Measurements from ENCODE around the gene ATP5F1E.
A peak's percentile ranks its signal among the peaks of the same experiment; 100 is the strongest.
"Not testable (repeated sequence)": the region's sequence is repeated elsewhere in the genome, so short reads cannot be mapped to it uniquely, and the experiment has no call there.

ATP5F1E gene

DNA sequence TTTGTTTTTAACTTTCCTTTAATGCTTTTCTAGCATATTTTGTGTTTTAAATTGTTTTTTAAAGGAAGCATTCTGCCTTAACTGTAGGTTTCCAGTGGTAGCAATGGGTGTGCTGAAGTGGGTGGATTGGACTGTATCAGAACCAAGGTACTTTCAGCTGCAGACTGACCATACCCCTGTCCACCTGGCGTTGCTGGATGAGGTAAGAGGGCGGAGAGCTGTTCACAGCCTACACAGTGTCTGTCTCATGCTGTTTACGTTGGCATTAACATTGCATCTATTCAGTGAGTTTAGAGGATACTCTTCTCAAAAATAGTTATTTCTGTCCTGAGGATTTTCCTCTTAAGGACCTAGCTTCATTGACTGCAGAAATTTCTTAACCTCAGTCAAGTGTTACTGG, 39.2 kb downstream of the ATP5F1E start:
- DNase-seq (ENCODE audit: extremely low read depth in 1 of 2, low read depth in 1 of 2): no peak

DNA sequence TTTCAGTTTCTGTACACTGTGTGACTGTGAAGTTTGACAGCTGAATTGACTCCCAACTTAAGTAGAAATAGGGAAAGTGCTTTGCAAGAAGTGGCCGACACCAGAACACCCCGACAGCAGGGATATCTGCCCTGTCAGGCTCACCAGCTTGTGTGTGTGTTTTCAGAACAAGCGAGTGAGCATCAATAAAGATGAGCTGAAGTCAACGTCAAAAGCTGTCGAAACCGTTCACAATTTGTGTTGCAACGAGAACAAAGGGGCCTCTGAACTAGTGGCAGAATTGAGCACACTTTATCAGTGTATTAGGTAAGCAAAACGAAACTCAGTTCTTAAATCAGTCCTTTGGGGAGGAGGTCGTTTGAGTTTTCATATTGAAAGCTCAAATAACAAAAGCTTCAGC, 40.4 kb downstream of the ATP5F1E start:
- DNase-seq (ENCODE audit: extremely low read depth in 1 of 2, low read depth in 1 of 2): no peak

DNA sequence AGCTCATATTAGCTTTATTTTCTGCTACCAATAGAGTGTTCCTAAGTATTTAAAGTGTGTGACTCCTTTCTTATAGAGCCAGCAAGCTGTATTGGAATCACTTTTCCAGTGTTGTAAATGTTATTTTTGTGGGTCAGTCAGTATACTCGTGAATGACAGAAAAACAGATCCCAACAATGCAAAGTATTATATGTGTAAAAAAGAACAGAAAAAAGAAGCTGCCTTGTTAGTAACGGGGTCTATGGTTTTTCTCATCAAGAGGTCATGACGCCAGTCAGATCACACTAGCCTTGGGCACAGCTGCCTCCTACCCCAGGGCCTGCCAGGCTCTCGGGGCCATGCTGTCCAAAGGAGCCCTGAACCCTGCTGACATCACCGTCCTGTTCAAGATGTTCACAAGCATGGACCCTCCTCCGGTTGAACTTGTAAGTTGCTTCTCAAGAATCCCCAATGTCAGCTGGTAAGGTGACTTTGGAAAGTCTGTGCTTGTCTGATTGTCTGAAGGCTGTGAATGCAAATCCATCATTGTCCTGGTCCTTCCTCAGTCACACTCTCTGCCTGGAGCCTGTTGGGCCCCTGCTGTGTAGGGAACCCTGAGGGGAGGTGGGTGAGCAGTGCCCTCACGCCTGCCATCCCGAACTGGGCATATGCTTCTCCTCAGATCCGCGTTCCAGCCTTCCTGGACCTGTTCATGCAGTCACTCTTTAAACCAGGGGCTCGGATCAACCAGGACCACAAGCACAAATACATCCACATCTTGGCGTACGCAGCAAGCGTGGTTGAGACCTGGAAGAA, 41.3 kb downstream of the ATP5F1E start:
- DNase-seq (ENCODE audit: extremely low read depth in 1 of 2, low read depth in 1 of 2): no peak

DNA sequence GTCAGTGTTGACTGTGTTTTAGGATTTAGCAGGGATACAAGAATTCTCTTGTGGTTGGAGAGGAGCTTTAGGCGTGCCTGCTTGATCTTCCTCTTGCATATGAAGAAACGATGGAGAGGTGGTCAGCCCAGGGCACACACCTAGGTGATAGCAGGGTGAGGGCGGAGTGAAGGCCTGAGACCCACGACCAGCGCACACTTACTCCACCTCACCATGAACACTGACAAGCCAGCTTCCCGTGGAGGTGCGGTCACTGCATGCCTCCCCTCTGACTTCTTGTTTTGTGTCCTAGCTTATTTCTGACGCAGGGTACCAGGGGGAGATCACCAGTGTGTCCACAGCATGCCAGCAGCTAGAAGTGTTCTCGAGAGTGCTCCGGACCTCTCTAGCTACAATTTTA, 42.9 kb downstream of the ATP5F1E start:
- DNase-seq (ENCODE audit: extremely low read depth in 1 of 2, low read depth in 1 of 2): no peak

DNA sequence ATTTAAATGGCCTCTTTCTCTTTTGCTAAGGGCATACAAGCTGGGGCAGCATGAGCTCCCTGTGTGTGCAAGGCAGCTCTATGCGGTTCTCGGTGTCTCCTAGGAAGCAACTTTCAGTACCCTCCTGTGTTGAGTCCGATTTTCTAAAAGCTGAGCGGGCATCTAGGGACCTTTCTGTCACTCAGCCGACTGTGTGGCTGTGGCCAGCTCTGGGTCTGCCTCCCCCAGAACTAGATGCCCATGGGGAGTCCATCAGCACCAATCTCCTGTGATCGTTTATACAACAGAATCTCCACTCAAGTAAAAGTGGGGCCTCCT, 43.6 kb downstream of the ATP5F1E start:
- no peak for DNase-seq (ENCODE audit: extremely low read depth in 1 of 2, low read depth in 1 of 2)

DNA sequence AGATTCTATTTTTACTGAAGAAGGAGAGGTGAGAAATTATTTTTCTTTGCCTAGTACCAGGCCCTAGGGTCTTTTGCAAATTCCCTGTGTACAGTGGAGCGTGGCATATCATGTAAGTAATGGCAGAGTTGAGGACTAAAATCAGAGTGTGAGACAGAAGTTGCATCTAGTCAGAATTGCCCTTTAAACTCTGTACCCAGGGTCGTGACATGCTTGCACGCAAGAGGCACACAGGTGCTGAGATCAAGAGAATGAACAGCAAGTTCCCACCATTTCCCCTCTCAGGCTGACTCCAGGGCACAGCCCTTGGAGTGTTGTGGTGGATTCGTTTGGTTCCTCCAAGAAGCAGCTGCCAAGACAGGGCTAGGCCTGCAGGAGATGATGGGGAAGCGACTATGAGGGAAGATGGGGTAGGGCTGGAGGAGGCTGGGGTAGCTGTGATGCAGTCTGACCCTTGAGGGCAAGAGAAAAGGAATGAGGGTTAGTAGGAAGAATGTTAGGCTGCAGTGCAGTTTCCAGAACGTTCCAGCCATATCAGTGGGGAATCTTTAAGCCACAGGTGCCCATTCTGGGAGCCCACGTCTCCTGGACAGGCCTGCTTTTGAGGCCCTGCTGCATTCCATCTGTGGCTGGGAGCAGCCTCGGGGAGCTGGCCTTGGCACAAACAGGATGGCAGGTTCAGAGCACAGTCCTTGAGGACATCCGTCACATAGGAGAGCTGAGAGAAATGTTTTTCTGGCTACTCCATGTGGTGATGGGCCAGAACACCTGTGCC, 44.2 kb downstream of the ATP5F1E start:
- DNase-seq (ENCODE audit: extremely low read depth in 1 of 2, low read depth in 1 of 2): no peak

DNA sequence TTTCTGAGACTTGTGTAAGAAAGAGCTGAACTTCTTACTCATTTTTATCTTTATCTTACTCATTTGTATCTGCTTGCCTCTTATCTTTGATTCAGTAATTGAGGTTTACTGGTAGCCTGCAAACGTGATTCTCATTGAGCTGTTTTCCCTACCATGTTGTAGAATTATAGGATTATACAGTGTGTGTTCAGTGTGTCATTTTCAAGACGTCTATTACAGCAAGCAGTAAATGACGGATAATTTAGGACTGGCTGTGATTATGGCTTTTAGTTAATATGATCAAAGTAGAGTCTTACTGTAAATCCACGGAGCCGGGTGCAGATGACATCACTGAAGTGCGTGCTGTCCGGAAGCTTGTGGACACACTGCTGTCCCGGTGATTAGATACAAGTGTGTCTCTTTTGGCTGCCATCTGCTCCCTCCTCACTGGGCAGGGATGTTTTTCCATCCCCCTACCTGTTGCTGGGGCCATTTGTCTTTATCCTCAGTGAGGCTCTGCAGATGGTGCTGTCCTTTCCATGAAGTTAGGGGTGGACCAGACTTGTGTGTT, 45.1 kb downstream of the ATP5F1E start:
- DNase-seq (ENCODE audit: extremely low read depth in 1 of 2, low read depth in 1 of 2): no peak

DNA sequence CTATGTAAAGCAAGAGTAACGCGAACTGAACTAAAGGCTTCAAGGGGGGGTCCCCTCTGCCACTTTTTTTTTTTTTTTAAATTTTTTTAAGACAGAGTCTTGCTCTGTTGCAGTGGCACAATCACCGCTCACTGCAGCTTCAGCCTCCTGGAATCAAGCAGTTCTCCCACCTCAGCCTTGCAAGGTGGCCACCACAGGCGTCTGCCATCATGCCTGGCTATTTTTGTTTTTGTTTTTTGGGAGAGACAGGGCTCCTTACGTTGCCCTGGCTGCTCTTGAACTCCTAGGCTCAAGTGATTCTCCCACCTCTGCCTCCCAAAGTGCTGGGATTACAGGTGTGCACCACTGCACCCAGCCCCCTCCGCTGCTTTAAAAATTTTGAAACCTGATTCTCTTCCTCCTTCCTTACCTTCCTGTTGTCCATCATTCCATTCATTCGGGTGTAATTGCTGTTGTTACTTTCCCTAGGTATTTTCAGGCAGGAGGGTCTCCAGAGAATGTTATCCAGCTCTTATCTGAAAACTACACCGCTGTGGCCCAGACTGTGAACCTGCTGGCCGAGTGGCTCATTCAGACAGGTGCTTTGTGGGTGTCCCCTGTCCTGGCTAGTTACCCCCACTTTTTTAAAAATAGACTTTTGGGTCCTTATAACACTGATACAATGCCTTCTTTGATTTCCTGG, 45.7 kb downstream of the ATP5F1E start:
- DNase-seq (ENCODE audit: extremely low read depth in 1 of 2, low read depth in 1 of 2): no peak

DNA sequence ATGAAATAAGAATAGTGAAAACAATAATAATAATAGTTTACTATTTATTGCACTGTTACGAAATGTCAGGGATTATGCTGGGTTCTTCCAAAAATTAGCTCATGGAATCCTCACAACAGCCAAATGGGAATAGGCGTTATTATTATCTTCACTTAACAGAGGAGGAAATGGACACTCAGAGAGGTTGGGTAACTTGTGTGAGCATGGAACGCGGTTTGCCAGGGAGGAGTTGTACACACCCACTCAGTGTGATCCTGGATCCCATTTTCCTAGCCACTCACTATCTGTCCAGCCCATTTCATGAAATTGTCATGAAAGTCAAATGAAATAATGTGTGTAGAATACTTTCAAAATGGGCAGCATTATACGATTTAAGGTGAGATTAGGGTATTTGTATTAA, 46.5 kb downstream of the ATP5F1E start:
- DNase-seq (ENCODE audit: extremely low read depth in 1 of 2, low read depth in 1 of 2): no peak

DNA sequence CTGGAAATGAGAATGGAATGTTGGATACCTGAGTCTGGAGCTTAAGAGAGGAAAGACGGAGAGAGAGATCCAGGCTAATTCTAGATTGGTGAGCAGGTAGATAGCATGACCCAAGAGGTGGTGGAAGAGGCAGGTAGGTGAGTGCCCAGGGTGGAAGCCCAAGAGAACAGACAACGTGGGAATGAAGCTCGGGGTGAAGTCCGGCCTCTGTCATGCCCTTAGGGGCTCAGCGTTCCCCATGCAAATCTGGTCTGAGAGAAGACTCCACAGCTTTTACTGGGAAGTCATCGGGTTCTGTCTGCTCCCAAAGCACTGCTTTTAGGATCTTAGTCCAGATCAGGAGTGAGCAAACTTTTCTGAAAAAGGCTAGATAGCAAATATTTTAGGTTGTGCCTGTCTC, 47.4 kb downstream of the ATP5F1E start:
- DNase-seq (ENCODE audit: extremely low read depth in 1 of 2, low read depth in 1 of 2): no peak

DNA sequence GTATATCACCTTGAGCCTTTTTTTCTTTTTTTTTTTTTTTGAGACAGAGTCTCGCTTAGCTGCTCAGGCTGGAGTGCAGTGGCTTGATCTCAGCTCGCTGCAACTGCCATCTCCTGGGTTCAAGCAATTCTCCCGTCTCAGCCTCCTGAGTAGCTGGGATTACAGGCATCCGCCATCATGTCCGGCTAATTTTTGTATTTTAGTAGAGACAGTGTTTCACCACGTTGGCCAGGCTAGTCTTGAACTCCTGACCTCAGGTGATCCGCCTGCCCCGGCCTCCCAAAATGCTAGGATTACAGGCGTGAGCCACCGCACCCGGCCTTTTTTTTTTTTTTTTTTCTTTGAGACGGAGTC, 49.0 kb downstream of the ATP5F1E start:
- DNase-seq (ENCODE audit: extremely low read depth in 1 of 2, low read depth in 1 of 2): not testable (repeated sequence)

DNA sequence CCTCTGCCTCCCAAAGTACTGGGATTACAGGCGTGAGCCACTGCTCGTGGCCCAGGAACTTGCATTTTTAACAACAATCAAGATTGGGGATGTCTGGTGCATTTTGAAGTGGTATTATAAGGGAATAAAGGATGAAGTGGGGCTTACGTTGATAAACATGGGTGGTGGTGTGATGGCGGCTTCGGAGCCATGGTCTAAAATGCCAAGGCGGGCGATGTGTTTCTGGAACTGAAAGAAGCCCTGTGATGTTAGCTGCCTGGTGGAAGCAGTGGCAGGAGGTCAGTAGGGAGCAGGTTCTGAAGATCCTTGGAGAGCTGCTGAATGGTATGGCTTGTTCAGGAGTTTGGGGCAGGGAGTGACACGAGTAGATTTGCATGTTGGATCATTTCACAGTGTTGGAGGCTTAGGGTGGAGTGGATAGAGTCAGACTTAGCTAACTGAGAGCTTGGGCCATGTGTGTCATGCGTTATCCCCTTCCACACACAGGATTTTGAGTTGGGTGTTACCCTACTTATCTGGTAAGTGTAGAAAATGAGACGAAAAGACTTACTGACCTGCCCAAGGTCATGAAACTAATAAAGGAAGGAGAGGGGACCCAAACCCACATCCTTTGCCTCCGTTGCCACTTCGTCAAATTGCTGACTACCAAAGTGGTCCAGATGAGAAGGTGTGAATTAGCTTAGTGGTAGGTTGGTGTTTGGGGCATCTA, 49.6 kb downstream of the ATP5F1E start:
- DNase-seq (ENCODE audit: extremely low read depth in 1 of 2, low read depth in 1 of 2): no peak

DNA sequence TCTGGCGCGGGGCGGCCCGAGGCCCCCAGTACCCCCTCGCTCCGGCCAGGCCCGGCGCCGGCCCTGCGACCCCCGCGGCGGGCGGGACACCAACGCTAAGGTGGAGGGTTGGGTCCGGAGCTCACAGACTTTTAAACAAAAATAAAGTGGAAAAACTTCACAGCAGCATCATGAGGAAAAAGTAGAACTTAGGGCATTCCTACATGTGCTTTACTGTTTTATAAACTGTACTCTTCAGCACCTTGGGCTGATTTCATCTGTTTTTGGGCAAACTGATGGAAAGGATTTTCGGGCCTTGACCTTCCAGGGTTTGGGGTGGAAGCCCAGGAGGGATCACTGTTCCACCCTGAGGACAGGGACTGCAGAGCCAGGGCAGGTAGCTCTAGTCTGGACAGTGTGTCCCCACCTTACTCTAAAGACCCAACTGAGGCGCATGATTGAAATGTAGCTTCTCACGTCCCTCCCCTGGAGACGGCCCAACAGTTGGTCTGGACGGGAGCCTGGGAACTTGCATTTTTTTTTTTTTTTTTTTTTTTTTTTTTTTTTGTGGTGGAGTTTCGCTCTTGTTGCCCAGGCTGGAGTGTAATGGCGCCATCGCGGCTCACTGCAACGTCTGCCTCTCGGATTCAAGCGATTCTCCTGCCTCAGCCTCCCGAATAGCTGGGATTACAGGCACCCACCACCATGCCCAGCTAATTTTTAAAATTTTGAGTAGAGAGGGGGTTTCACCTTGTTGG, 50.3 kb downstream of the ATP5F1E start:
- DNase-seq (ENCODE audit: extremely low read depth in 1 of 2, low read depth in 1 of 2): no peak

DNA sequence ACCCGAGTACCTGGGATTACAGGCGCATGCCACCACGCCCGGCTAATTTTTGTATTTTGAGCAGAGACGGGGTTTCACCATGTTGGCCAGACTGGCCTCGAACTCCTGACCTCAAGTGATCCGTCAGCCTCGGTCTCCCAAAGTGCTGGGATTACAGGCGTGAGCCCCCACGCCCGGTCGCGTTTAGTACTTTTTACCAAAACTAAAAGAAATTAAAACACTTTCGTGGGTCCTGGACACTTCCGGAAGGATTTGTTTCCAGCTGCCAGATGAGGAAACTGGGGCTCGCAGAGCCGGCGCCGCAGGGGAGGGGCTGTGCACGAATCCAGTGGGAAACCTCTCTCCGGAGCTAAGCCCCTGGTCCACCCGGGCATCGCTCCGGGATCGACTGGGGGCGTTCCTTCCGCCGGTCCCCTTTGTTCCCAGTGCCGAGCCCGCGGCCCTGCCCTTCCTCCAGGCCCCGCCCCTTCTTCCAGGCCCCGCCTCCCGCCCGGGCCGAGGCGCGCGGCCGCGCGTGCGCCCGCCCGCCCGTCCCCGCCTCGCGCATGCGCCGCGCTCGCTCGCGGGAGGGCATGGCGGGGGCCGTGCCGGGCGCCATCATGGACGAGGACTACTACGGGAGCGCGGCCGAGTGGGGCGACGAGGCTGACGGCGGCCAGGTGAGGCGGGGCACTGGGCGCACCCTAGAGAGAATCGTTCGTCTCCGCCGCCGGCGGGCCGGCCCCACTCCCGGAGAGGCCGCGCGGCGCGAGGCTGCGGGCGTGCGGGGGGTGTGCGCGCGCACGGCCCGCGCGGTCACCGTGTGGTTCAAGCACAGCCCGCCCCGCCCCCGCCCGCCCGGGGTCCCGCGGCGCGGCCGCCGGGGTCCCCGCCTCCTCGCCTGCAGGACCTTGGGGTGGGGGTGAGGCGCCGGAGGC, 51.2 kb downstream of the ATP5F1E start, which contains the start of gene NELFCD:
Gene NELFCD (plus strand): TSS at position 546 of the 917 bp plus-strand sequence. CDS start 54 bp downstream, at position 600.
- DNase-seq (ENCODE audit: extremely low read depth in 1 of 2, low read depth in 1 of 2): peak; percentile 72 to 77

DNA sequence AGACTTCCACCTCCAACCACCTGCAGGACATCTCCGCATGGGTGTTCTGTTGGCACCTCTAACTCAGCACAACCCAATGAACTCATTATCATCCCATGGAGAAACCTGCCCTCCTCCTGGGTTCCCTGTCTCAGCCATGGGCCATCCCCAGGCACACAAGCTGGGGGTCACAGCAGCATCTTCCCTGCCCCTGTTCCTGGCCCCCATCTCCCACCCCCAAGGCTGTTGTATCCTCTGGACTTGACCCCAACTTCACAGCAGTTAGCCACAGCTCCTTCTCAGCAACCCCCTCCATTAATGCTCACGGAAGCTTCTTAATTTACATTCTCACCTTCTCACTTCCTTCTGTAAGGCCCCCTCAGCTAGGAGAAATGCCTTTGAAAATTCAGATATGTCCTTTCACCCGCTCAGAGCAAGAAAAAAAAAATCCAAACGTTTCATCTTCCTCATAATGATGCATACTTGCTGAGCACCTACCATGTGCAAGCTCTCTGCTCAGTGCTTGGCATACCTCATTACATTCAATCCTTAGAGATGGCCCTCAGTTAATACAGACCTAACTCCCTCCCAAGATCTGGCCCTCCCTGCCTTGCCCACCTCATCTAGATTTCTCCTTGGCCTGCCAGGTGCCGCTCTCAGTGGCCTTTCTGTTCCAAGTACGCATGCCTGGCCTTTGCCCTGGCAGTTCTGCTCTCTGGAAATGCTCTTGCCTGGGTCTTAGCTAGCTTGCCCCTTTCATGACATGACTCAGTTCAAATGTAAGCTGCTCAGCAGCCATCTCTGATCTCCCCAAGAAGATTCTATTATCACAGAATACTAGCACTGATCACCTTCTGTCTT, 53.6 kb downstream of the ATP5F1E start:
- DNase-seq (ENCODE audit: extremely low read depth in 1 of 2, low read depth in 1 of 2): no peak

DNA sequence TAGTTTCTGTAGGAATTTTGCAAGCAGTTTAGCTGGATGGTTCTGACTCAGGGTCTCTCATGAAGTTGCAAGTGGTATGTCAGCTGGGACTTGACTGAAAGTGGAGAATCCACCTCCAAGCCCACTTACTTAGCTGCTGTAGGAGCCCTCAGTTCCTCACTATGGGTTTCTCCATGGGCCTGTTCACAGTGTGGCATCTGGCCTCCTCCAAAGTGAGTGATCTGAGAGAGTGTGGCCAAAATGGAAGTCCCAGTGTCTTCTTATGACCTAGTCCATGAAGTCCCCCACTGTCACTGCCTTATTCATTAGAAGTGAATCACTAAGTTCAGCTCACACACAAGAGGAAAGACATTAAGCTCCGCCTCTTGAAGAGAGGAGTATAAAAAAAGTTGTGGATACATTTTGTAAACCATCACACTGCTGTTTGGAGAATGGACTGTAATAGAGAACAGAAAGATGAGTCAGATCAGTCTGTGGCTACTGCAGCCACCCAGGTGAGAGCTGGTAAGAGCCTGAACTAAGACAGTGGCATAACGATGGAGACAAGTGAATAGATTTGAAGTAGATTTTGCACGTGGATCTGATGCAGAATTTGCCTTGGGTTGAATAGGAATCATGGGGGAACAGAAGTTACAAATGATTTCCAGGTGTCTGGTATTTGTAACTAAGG, 55.9 kb downstream of the ATP5F1E start:
- no peak for DNase-seq (ENCODE audit: extremely low read depth in 1 of 2, low read depth in 1 of 2)
